Endothelial cell of umbilical vein (primary cell): ENCODE results near the gene CDK12. TPM values are rescaled to one million over a fixed set of nuclear protein-coding genes. Genes with fewer than 3 reads are reported as not detected.

Experiments used
- BruUV-seq: library from RNA; stranded (reverse); fragments of 400-500 nt; replicated peaks from 2 replicates; lab custom pipeline; 2021; lab: Mats Ljungman, UMichigan
- CTCF ChIA-PET: fragments of 300-600, 350-600 bp; sonication (Branson Sonifier 250); formaldehyde crosslinking; loops from one replicate; lab custom pipeline; 2021; ENCODE audit warnings: antibody characterized with exemption, inconsistent platforms; lab: Charles Lee
- POLR2A ChIA-PET: fragments of 300-600, 350-600 bp; sonication (Branson Sonifier 250); formaldehyde crosslinking; loops from one replicate; lab custom pipeline; 2021; ENCODE audit warnings: antibody characterized with exemption, inconsistent platforms; lab: Charles Lee
- DNase-seq: peaks from one replicate; pipeline ENCODE4 v3.0.0-alpha.2; 2011; ENCODE audit warnings: low read depth, low spot score
- FAIRE-seq: peaks from 2 replicates; lab custom pipeline; 2011; peaks lifted over from hg19 to GRCh38; lab: Jason Lieb, UNC
- H2AFZ ChIP-seq: 2 replicates; pipeline ENCODE4 v1.6.0; 2012; ENCODE audit warnings: low read depth, low read length, control low read depth, inconsistent platforms
- H3K27ac ChIP-seq: 2 replicates; pipeline ENCODE4 v1.5.1; 2011; ENCODE audit warnings: low read depth, mild to moderate bottlenecking, control low read depth, low read length, moderate library complexity; ENCODE audit not compliant: insufficient read depth
- H3K27me3 ChIP-seq, 2 experiments: 2 replicates each; pipeline versions ENCODE4 v1.6.0 to v1.6.1; 2011; ENCODE audit warnings: low read length in 2 of 2, mixed read lengths in 1 of 2; ENCODE audit not compliant: control insufficient read depth in 2 of 2, insufficient read depth in 2 of 2
- H3K36me3 ChIP-seq, 2 experiments: 2 replicates in 1 of 2; 3 replicates in 1 of 2; pipeline ENCODE4 v1.5.1; 2011; ENCODE audit warnings: low read length in 2 of 2, mild to moderate bottlenecking in 1 of 2, moderate library complexity in 1 of 2; ENCODE audit not compliant: control insufficient read depth in 2 of 2, insufficient read depth in 2 of 2; ENCODE audit errors: extremely low read depth in 1 of 2
- H3K4me1 ChIP-seq: 3 replicates; pipeline ENCODE4 v1.5.1; 2011; ENCODE audit warnings: mild to moderate bottlenecking, low read length; ENCODE audit not compliant: control insufficient read depth, insufficient read depth; ENCODE audit errors: extremely low read depth
- H3K4me2 ChIP-seq: 2 replicates; pipeline ENCODE4 v1.6.1; 2011; ENCODE audit warnings: low read length, control low read depth, mixed read lengths; ENCODE audit not compliant: insufficient read depth
- H3K4me3 ChIP-seq, 3 experiments: fragments of 200-600 bp in 1 of 3; sonication (generic), shearing (Covaris generic) in 1 of 3; replicated peaks in 1 of 3; 2 replicates each; pipeline ENCODE4 v1.5.1; 2011 to 2016; ENCODE audit warnings: control low read depth in 3 of 3, low read length in 3 of 3, mild to moderate bottlenecking in 2 of 3, inconsistent platforms in 1 of 3, low read depth in 1 of 3, moderate library complexity in 1 of 3; ENCODE audit not compliant: insufficient read depth in 1 of 3
- H3K79me2 ChIP-seq: 2 replicates; pipeline ENCODE4 v1.6.0; 2012; ENCODE audit warnings: low read length, inconsistent platforms; ENCODE audit not compliant: control insufficient read depth, insufficient read depth
- H3K9ac ChIP-seq: replicated peaks from 2 replicates; pipeline ENCODE3; 2011; ENCODE audit warnings: low read length, control low read depth; ENCODE audit not compliant: insufficient read depth; ENCODE audit errors: extremely low read depth
- H3K9me1 ChIP-seq: replicated peaks from 3 replicates; pipeline ENCODE4 v1.6.0; 2011; ENCODE audit warnings: mild to moderate bottlenecking, low read length; ENCODE audit not compliant: control insufficient read depth, insufficient read depth; ENCODE audit errors: extremely low read depth
- H3K9me3 ChIP-seq: replicated peaks from 2 replicates; pipeline ENCODE4 v1.5.1; 2012; ENCODE audit warnings: low read length, inconsistent platforms; ENCODE audit not compliant: control insufficient read depth, insufficient read depth
- H4K20me1 ChIP-seq: replicated peaks from 2 replicates; pipeline ENCODE3; 2011; ENCODE audit warnings: mild to moderate bottlenecking, low read length; ENCODE audit not compliant: control insufficient read depth, insufficient read depth; ENCODE audit errors: extremely low read depth
- CTCF ChIP-seq, 2 donors: IDR thresholded peaks; 1 replicate in 1 of 2; 2 replicates in 1 of 2; pipeline ENCODE4 v1.5.1; 2011; ENCODE audit warnings: low read length in 2 of 2, mild to moderate bottlenecking in 2 of 2, moderate library complexity in 2 of 2, control low read depth in 1 of 2, inconsistent platforms in 1 of 2, low read depth in 1 of 2; ENCODE audit not compliant: insufficient read depth in 1 of 2; ENCODE audit errors: extremely low read depth in 1 of 2
- GATA2 ChIP-seq: IDR thresholded peaks from 2 replicates; pipeline ENCODE4 v1.7.0; 2011; ENCODE audit warnings: low read depth, mild to moderate bottlenecking, moderate library complexity, mixed read lengths, low read length; ENCODE audit not compliant: insufficient read length, insufficient read depth
- JUN ChIP-seq: IDR thresholded peaks from 2 replicates; pipeline ENCODE4 v1.6.1; 2011; ENCODE audit warnings: borderline replicate concordance, low read depth; ENCODE audit not compliant: insufficient read length, insufficient read depth
- MYC ChIP-seq: IDR thresholded peaks from one replicate; pipeline ENCODE4 v1.6.1; 2011; ENCODE audit warnings: mild to moderate bottlenecking, low read depth, low read length
- dilution Hi-C: fragments of 300-500 bp; cut with MboI; formaldehyde crosslinking; loops from one replicate; pipeline ENCODE4 v1.15.0; 2019; ENCODE audit warnings: low sequenced_read_pairs; ENCODE audit not compliant: extremely low pct_ligation_motif_present
- intact Hi-C: fragments of 100-400 bp; cut with micrococcal nuclease; formaldehyde crosslinking; loops from one replicate; pipeline ENCODE4 v1.10.0; 2022
- polyA plus RNA-seq, 4 experiments: library from polyadenylated mRNA; depleted of rRNA in 3 of 4; stranded (reverse) in 3 of 4; unstranded in 1 of 4; fragments of >200 nt; gene quantifications; 2 replicates each; pipeline versions ENCODE4 v1.2.1 to v1.2.3, GENCODE V29; 2011 to 2012; ENCODE audit warnings: missing spikeins in 1 of 4
- total RNA-seq: library from RNA; stranded (reverse); gene quantifications from 2 replicates; pipeline ENCODE4 v1.2.3, GENCODE V29; 2021

The CDK12 gene
- total and polyA plus RNA-seq, 2 donors (not counting 3 experiments of a cell fraction or from before 2014, with no cell fraction given), result 14.2 to 55.4 TPM

DNA sequence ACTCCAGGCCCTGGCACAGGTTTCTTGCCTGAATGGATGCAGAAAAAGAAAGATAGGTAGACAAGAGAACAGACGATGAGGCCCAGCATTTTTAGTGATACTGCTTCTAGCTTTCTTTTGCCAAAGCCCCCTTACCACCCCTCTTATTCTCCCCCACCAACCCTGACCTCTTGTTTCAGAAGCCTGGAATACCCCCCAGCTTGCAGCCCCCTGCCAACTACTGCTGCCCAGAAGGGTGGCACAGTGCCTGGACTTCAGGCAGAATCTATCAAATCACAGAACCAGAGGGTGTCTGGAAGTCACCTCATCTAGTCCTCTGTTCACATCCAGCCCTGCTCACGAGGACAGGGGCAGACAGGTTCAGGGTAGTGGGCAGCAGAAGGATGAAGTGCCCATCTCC lies 110.8 kb downstream of the CDK12 start:
- Histone ChIP-seq H2AFZ (no peak overlapping the region), H3K9me3 (no peaks in the 10 kb centered on the region), H3K27me3 (no peaks in the 10 kb centered on the region), H3K4me1 (peaks cover 5% of the 10 kb centered on the region), H3K9ac (no peak overlapping the region), H3K9me1 (no peaks in the 10 kb centered on the region), H4K20me1 (no peaks in the 10 kb centered on the region), H3K36me3 (peaks cover 0 to 24% of the 10 kb centered on the region in 2 experiments), H3K4me3 (no peak overlapping the region), H3K27ac (no peak overlapping the region), H3K79me2 (no peaks in the 10 kb centered on the region), H3K4me2 (no peak overlapping the region)
- TF ChIP-seq MYC, result no peak
- TF ChIP-seq CTCF (IDR thresholded peaks at IDR 0.05; ENCODE audit: extremely low read depth in 1 of 2, insufficient read depth in 1 of 2, low read depth in 1 of 2, low read length in 2 of 2), result no peak
- no peak for TF ChIP-seq JUN
- TF ChIP-seq GATA2, result no peak
- dilution Hi-C loops, result no loop called here
- intact Hi-C loops, result loop anchor here (2.0 kb wide), 1 partner anchor 23 kb away; no protein-coding TSS in a partner anchor
- FAIRE-seq (no peak), DNase-seq (no peak)
- ChIA-PET POLR2A (interaction anchor here (0.6 kb wide), 1 partner anchor 22 kb away, joined by 6 read pairs; no protein-coding TSS in a partner anchor), CTCF (interaction anchor here (0.6 to 1.2 kb wide), 3 partner anchors 21 to 51 kb away, joined by 3 to 5 read pairs (median 3); no protein-coding TSS in a partner anchor)
- BruUV-seq, result no TSS peak
